ENCODE data around the gene GRIN1. TPM values are rescaled to one million over a fixed set of nuclear protein-coding genes. Genes with fewer than 3 reads are reported as not detected.
A peak's percentile ranks its signal among the peaks of the same experiment; 100 is the strongest.

Gene GRIN1
- total RNA-seq, 4 donors from 2014 or later: not detected

GRCh38 chr9:137183980-137184595 lies 45.1 kb downstream of the GRIN1 start:
- Histone ChIP-seq H3K4me1 (peaks cover 16 to 17% of the 10 kb centered on the region in 2 donors), H3K9me3 (no peaks in the 10 kb centered on the region), H3K27me3 (no peaks in the 10 kb centered on the region), H3K4me3 (replicated peaks in 1 of 3) (no peak overlapping the region), H3K36me3 (peaks cover 39 to 62% of the 10 kb centered on the region in 2 donors), H3K27ac (no peak overlapping the region)
- WGBS, 2 donors: 91 to 92% methylated on average over 21 of the region's 27 CpGs
- TF ChIP-seq, protein P1, sequence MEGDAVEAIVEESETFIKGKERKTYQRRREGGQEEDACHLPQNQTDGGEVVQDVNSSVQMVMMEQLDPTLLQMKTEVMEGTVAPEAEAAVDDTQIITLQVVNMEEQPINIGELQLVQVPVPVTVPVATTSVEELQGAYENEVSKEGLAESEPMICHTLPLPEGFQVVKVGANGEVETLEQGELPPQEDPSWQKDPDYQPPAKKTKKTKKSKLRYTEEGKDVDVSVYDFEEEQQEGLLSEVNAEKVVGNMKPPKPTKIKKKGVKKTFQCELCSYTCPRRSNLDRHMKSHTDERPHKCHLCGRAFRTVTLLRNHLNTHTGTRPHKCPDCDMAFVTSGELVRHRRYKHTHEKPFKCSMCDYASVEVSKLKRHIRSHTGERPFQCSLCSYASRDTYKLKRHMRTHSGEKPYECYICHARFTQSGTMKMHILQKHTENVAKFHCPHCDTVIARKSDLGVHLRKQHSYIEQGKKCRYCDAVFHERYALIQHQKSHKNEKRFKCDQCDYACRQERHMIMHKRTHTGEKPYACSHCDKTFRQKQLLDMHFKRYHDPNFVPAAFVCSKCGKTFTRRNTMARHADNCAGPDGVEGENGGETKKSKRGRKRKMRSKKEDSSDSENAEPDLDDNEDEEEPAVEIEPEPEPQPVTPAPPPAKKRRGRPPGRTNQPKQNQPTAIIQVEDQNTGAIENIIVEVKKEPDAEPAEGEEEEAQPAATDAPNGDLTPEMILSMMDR (IDR thresholded peaks at IDR 0.05): no peak
- no peak for DNase-seq
- intact Hi-C loops (cut with DNase I): no loop called here

DNA sequence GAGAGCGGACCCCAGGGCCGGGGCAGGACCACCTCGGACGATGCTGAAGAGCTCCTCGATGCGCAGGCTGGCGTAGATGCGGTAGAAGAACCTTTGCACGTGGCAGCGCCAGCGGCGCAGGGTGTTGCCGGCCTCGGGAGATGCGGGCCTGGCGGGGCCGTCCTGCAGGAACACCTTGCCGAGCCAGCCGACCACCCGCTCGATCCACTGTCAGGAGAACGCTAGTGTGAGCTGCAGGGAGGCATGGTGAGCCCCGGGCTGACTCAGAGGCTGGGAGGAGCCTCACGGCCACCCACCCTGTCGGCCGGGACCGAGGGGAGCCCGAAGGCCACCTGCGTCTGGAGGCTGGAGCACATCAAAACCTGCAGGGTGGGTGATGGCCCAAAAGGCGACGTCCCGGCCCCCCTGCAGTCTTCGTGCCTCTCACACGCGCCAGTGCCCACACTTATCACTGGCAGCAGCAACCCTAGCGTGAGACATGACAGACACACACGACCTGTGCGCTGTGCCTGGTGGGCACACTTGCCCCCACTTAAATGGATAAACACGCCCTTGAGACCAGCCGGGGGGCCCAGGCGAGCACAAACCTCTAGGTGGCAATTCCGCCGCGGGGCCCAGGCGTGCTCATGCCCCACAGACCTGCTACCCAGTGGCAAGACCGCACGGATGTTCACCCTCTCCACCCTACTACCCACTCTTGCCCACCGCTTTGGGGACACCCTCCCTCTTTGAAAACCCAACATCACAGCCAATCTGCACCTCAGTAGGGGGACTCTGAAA lies 46.1 kb downstream of the GRIN1 start:
- no peaks in the 10 kb centered on the region for H3K9me3 ChIP-seq
- no peak for DNase-seq
- TF ChIP-seq, protein P1 (IDR thresholded peaks at IDR 0.05): no peak
- TF ChIP-seq POLR2A (IDR thresholded peaks at IDR 0.05): no peak
- H3K27ac ChIP-seq: no peak overlapping the region
- 94 to 95% methylated on average over 27 to 31 of the region's 48 CpGs for WGBS, 2 donors
- H3K36me3 ChIP-seq: peaks cover 34 to 57% of the 10 kb centered on the region in 2 donors
- H3K4me3 ChIP-seq (replicated peaks in 1 of 3): no peak overlapping the region
- intact Hi-C loops (cut with DNase I): loop anchor here (5.0 kb wide), 1 partner anchor 42 kb away; the partner anchor contains the start of genes CYSRT1 and RNF224
- peaks cover 26% of the 10 kb centered on the region in 2 donors for H3K4me1 ChIP-seq
- H3K27me3 ChIP-seq: no peaks in the 10 kb centered on the region

DNA sequence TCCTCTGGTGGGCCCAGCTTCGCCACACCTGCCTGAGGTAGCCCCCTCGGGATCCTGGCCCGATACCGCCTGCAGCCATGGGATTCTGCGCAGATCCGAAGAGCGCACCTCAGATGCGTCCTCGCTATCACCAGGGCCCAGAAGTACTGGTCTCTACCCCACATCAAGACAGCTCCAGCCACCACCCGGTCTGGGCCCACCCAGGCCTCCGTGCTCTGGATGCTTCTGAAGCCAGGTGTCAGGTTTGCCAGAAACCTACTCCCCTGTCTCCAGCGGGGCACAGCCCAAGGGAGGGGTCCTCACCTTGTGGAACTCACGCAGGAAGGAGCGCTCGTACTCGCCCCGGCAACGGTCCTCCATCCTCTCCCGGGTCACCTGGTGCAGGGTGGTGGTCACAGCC lies 47.0 kb downstream of the GRIN1 start:
- DNase-seq: no peak
- Histone ChIP-seq H3K27ac (no peak overlapping the region), H3K27me3 (no peaks in the 10 kb centered on the region), H3K4me1 (peaks cover 29 to 30% of the 10 kb centered on the region in 2 donors), H3K36me3 (peaks cover 33 to 54% of the 10 kb centered on the region in 2 donors), H3K4me3 (replicated peaks in 1 of 3) (no peak overlapping the region), H3K9me3 (no peaks in the 10 kb centered on the region)
- TF ChIP-seq POLR2A (IDR thresholded peaks at IDR 0.05): no peak
- TF ChIP-seq, protein P1 (IDR thresholded peaks at IDR 0.05): no peak
- intact Hi-C loops (cut with DNase I): loop anchor here (5.0 kb wide), 1 partner anchor 41 kb away; the partner anchor contains the start of genes CYSRT1 and RNF224
- WGBS, 2 donors: 96 to 97% methylated on average over 8 to 19 of the region's 19 CpGs

DNA sequence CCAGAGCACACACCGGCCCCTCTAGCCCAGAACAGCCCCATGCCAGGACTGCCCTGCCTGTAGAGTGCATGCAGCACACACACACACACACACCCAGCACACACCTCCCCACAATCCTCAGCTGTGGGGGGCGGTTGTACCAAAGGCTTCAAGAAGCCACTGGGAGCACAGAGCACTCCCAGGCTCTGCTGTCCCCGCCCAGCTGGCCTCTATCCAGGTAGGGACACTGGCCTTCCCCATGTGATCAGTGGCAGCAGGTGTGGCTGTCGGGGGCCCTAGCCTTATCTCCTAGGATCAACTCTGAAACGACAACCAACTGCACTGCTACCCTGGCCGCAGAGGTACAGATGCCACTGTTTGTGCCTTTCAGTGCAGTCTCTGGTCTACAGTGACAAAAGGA lies 47.4 kb downstream of the GRIN1 start:
- WGBS, 2 donors: 49 to 88% methylated on average over 3 of the region's 6 CpGs
- Histone ChIP-seq H3K4me3 (replicated peaks in 1 of 3) (no peak overlapping the region), H3K9me3 (no peaks in the 10 kb centered on the region), H3K4me1 (peaks cover 29 to 30% of the 10 kb centered on the region in 2 donors), H3K27ac (no peak overlapping the region), H3K27me3 (no peaks in the 10 kb centered on the region), H3K36me3 (peaks cover 29 to 49% of the 10 kb centered on the region in 2 donors)
- DNase-seq: no peak
- intact Hi-C loops (cut with DNase I): loop anchor here (5.0 kb wide), 1 partner anchor 41 kb away; the partner anchor contains the start of genes CYSRT1 and RNF224
- TF ChIP-seq, protein P1 (IDR thresholded peaks at IDR 0.05): no peak
- no peak for TF ChIP-seq POLR2A (IDR thresholded peaks at IDR 0.05)

DNA sequence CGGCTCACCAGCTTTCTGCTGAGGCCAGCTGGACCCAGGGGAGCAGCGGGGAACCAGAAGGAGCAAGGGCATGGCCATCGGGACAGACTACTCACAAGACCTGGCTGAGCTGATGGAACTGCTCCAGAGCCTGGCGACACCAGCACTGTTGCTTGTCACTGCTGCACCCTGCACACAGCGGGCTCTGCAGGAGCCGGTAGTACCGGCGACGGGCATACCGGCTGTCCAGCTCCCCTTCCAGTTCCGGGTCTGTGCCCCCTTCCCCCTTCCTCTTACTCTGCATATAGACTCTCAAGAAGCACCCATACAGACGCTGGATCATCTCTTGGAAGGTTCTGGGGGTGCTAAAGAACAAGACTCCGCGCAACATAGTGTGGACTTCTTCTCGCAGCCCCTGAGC lies 48.4 kb downstream of the GRIN1 start:
- Histone ChIP-seq H3K36me3 (peaks cover 27 to 39% of the 10 kb centered on the region in 2 donors), H3K4me3 (replicated peaks in 1 of 3) (peak overlapping the region in 2 of 3 donors; percentile 70 to 90), H3K27me3 (no peaks in the 10 kb centered on the region), H3K9me3 (no peaks in the 10 kb centered on the region), H3K27ac (no peak overlapping the region), H3K4me1 (peaks cover 29 to 30% of the 10 kb centered on the region in 2 donors)
- 77 to 85% methylated on average over 4 to 7 of the region's 15 CpGs for WGBS, 2 donors
- TF ChIP-seq, protein P1 (IDR thresholded peaks at IDR 0.05): no peak
- TF ChIP-seq POLR2A (IDR thresholded peaks at IDR 0.05): no peak
- no peak for DNase-seq
- intact Hi-C loops (cut with DNase I): loop anchor here (5.0 kb wide), 1 partner anchor 40 kb away; the partner anchor contains the start of genes CYSRT1 and RNF224

Measured in thyroid gland (tissue), 4 donors.